ENCODE results near the gene SIM2.

Gene SIM2

GRCh38 chr21:36705679-36706481 lies 7.0 kb downstream of the SIM2 start:
- peaks cover 97% of the 10 kb centered on the region for H3K27me3 ChIP-seq (ENCODE audit: insufficient read depth, poor library complexity, severe bottlenecking)
- TF ChIP-seq CTCF (IDR thresholded peaks at IDR 0.05; ENCODE audit: insufficient read depth, low read length) (no peak), POLR2AphosphoS5 (IDR thresholded peaks at IDR 0.05; ENCODE audit: low read depth) (no peak), GABPA (IDR thresholded peaks at IDR 0.05; ENCODE audit: low read depth) (no peak)
- TF ChIP-seq, protein P1, sequence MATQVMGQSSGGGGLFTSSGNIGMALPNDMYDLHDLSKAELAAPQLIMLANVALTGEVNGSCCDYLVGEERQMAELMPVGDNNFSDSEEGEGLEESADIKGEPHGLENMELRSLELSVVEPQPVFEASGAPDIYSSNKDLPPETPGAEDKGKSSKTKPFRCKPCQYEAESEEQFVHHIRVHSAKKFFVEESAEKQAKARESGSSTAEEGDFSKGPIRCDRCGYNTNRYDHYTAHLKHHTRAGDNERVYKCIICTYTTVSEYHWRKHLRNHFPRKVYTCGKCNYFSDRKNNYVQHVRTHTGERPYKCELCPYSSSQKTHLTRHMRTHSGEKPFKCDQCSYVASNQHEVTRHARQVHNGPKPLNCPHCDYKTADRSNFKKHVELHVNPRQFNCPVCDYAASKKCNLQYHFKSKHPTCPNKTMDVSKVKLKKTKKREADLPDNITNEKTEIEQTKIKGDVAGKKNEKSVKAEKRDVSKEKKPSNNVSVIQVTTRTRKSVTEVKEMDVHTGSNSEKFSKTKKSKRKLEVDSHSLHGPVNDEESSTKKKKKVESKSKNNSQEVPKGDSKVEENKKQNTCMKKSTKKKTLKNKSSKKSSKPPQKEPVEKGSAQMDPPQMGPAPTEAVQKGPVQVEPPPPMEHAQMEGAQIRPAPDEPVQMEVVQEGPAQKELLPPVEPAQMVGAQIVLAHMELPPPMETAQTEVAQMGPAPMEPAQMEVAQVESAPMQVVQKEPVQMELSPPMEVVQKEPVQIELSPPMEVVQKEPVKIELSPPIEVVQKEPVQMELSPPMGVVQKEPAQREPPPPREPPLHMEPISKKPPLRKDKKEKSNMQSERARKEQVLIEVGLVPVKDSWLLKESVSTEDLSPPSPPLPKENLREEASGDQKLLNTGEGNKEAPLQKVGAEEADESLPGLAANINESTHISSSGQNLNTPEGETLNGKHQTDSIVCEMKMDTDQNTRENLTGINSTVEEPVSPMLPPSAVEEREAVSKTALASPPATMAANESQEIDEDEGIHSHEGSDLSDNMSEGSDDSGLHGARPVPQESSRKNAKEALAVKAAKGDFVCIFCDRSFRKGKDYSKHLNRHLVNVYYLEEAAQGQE (IDR thresholded peaks at IDR 0.05; ENCODE audit: insufficient replicate concordance, low read depth) = no peak
- no peak for DNase-seq (ENCODE audit: low read depth in 1 of 2, low spot score in 1 of 2)
- H3K27ac ChIP-seq (replicated peaks) = no peak overlapping the region
- H3K4me3 ChIP-seq (replicated peaks; ENCODE audit: insufficient read depth, low read length) = no peak overlapping the region

- Histone ChIP-seq H3K27me3 (ENCODE audit: insufficient read depth, poor library complexity, severe bottlenecking) (peaks cover 97% of the 10 kb centered on the region), H3K27ac (replicated peaks) (no peak overlapping the region), H3K4me3 (replicated peaks; ENCODE audit: insufficient read depth, low read length) (no peak overlapping the region)
- TF ChIP-seq, protein P1 (IDR thresholded peaks at IDR 0.05; ENCODE audit: insufficient replicate concordance, low read depth) = no peak
- TF ChIP-seq CTCF (IDR thresholded peaks at IDR 0.05; ENCODE audit: insufficient read depth, low read length) (no peak), SPI1 (IDR thresholded peaks at IDR 0.05; ENCODE audit: borderline replicate concordance, low read depth) (no peak), GABPA (IDR thresholded peaks at IDR 0.05; ENCODE audit: low read depth) (no peak), POLR2AphosphoS5 (IDR thresholded peaks at IDR 0.05; ENCODE audit: low read depth) (no peak)
- no peak for DNase-seq (ENCODE audit: low read depth in 1 of 2, low spot score in 1 of 2)
Measured at GRCh38 chr21:36706482-36706852, 7.6 kb downstream of the SIM2 start.

- no peak for TF ChIP-seq GABPA (IDR thresholded peaks at IDR 0.05; ENCODE audit: low read depth)
- TF ChIP-seq, protein P1 (IDR thresholded peaks at IDR 0.05; ENCODE audit: insufficient replicate concordance, low read depth) = no peak
- H3K27me3 ChIP-seq (ENCODE audit: insufficient read depth, poor library complexity, severe bottlenecking) = peaks cover 97% of the 10 kb centered on the region
- DNase-seq (ENCODE audit: low read depth in 1 of 2, low spot score in 1 of 2) = no peak
- no peak overlapping the region for H3K4me3 ChIP-seq (replicated peaks; ENCODE audit: insufficient read depth, low read length)
- no peak overlapping the region for H3K27ac ChIP-seq (replicated peaks)
Measured at GRCh38 chr21:36706951-36707762, 8.2 kb downstream of the SIM2 start.
